H9 (cell line): Measurements from ENCODE around the gene ZSCAN22. TPM values are rescaled to one million over a fixed set of nuclear protein-coding genes. Genes with fewer than 3 reads are reported as not detected.

Experiments used
- DNase-seq: peaks from one replicate; pipeline ENCODE4 v3.0.0-alpha.2; 2017
- H2AFZ ChIP-seq: one replicate; pipeline ENCODE4 v1.6.1; 2013; ENCODE audit warnings: mild to moderate bottlenecking, low read length, control low read depth, moderate library complexity
- H2AK5ac ChIP-seq: 2 replicates; pipeline ENCODE4 v1.6.1; 2013; ENCODE audit warnings: low read length, control low read depth, mixed read lengths; ENCODE audit not compliant: insufficient read length
- H2BK120ac ChIP-seq: one replicate; pipeline ENCODE4 v1.6.1; 2013; ENCODE audit warnings: low read depth, mild to moderate bottlenecking, low read length, control low read depth, inconsistent platforms; ENCODE audit not compliant: poor library complexity, severe bottlenecking
- H2BK12ac ChIP-seq: 2 replicates; pipeline ENCODE4 v1.6.1; 2013; ENCODE audit warnings: low read length, control low read depth, mixed read lengths, low read depth; ENCODE audit not compliant: insufficient read length
- H2BK15ac ChIP-seq: 2 replicates; pipeline ENCODE4 v1.6.1; 2013; ENCODE audit warnings: low read depth, low read length, control low read depth
- H2BK20ac ChIP-seq: one replicate; pipeline ENCODE4 v1.6.1; 2013; ENCODE audit warnings: low read depth, mild to moderate bottlenecking, low read length, control low read depth, inconsistent platforms; ENCODE audit not compliant: poor library complexity, severe bottlenecking
- H2BK5ac ChIP-seq: 2 replicates; pipeline ENCODE4 v1.6.1; 2013; ENCODE audit warnings: low read length, control low read depth, mixed read lengths; ENCODE audit not compliant: insufficient read length
- H3K14ac ChIP-seq: 2 replicates; pipeline ENCODE4 v1.6.1; 2013; ENCODE audit warnings: low read length, control low read depth; ENCODE audit not compliant: insufficient read depth
- H3K18ac ChIP-seq: 2 replicates; pipeline ENCODE4 v1.6.1; 2013; ENCODE audit warnings: low read depth, mild to moderate bottlenecking, mixed read lengths, low read length, control low read depth; ENCODE audit not compliant: insufficient read length
- H3K23ac ChIP-seq: 2 replicates; pipeline ENCODE4 v1.6.1; 2013; ENCODE audit warnings: low read length, control low read depth, mixed read lengths, low read depth; ENCODE audit not compliant: insufficient read length
- H3K23me2 ChIP-seq: 2 replicates; pipeline ENCODE4 v1.6.1; 2013; ENCODE audit warnings: low read depth, mild to moderate bottlenecking, mixed read lengths, low read length, control low read depth; ENCODE audit not compliant: insufficient read length, poor library complexity, severe bottlenecking
- H3K27ac ChIP-seq: 2 replicates; pipeline ENCODE4 v1.5.1; 2013; ENCODE audit warnings: low read length, control low read depth, mixed read lengths, low read depth; ENCODE audit not compliant: insufficient read length
- H3K27me3 ChIP-seq: 2 replicates; pipeline ENCODE4 v1.6.1; 2013; ENCODE audit warnings: low read length, control low read depth, inconsistent platforms; ENCODE audit not compliant: insufficient read depth
- H3K4ac ChIP-seq: 2 replicates; pipeline ENCODE4 v1.6.1; 2013; ENCODE audit warnings: low read depth, mild to moderate bottlenecking, control low read depth, inconsistent platforms, low read length, moderate library complexity
- H3K4me1 ChIP-seq: 2 replicates; pipeline ENCODE4 v1.6.1; 2013; ENCODE audit warnings: low read length, control low read depth, inconsistent platforms; ENCODE audit not compliant: insufficient read depth
- H3K4me2 ChIP-seq: 2 replicates; pipeline ENCODE4 v1.6.1; 2013; ENCODE audit warnings: low read length, control low read depth, mixed read lengths; ENCODE audit not compliant: insufficient read length, insufficient read depth
- H3K56ac ChIP-seq: 2 replicates; pipeline ENCODE4 v1.6.1; 2013; ENCODE audit warnings: low read depth, mild to moderate bottlenecking, mixed read lengths, low read length, control low read depth; ENCODE audit not compliant: insufficient read length
- H3K79me1 ChIP-seq: 2 replicates; pipeline ENCODE4 v1.6.1; 2013; ENCODE audit warnings: low read depth, mild to moderate bottlenecking, moderate library complexity, low read length, control low read depth, inconsistent platforms; ENCODE audit not compliant: insufficient read depth, poor library complexity, severe bottlenecking
- H3K79me2 ChIP-seq: 2 replicates; pipeline ENCODE4 v1.6.1; 2013; ENCODE audit warnings: low read length, control low read depth, inconsistent platforms; ENCODE audit not compliant: insufficient read depth
- H3K9ac ChIP-seq: 2 replicates; pipeline ENCODE4 v1.6.1; 2013; ENCODE audit warnings: low read length, control low read depth, mixed read lengths; ENCODE audit not compliant: insufficient read length; ENCODE audit errors: extremely low read depth
- H3K9me3 ChIP-seq: one replicate; pipeline ENCODE4 v1.6.1; 2013; ENCODE audit warnings: low read depth, low read length, inconsistent platforms; ENCODE audit not compliant: control insufficient read depth
- H3T11ph ChIP-seq: one replicate; pipeline ENCODE4 v1.6.1; 2013; ENCODE audit warnings: mild to moderate bottlenecking, low read length, control low read depth, inconsistent platforms
- H4K20me1 ChIP-seq: one replicate; pipeline ENCODE4 v1.6.1; 2013; ENCODE audit not compliant: control insufficient read depth, insufficient read length, insufficient read depth
- H4K5ac ChIP-seq: 2 replicates; pipeline ENCODE4 v1.6.1; 2013; ENCODE audit warnings: low read depth, mild to moderate bottlenecking, mixed read lengths, low read length, control low read depth; ENCODE audit not compliant: insufficient read length
- H4K8ac ChIP-seq: replicated peaks from 2 replicates; pipeline ENCODE4 v1.6.1; 2013; ENCODE audit warnings: low read length, control low read depth, mixed read lengths, low read depth; ENCODE audit not compliant: insufficient read length
- H4K91ac ChIP-seq: 2 replicates; pipeline ENCODE4 v1.6.1; 2013; ENCODE audit warnings: low read depth, mild to moderate bottlenecking, moderate library complexity, mixed read lengths, low read length, control low read depth; ENCODE audit not compliant: insufficient read length
- H3K27ac Mint-ChIP-seq, 3 experiments: 2 replicates in 2 of 3; 3 replicates in 1 of 3; pipeline ENCODE4 v1.8.0; 2020 to 2021; ENCODE audit warnings: mixed read lengths in 3 of 3, mild to moderate bottlenecking in 1 of 3, moderate library complexity in 1 of 3
- H3K27me3 Mint-ChIP-seq: 2 replicates; pipeline ENCODE4 v1.8.0; 2021; ENCODE audit warnings: low read depth, mild to moderate bottlenecking, moderate library complexity, mixed read lengths
- H3K36me3 Mint-ChIP-seq, 3 experiments: 2 replicates in 2 of 3; 3 replicates in 1 of 3; pipeline ENCODE4 v1.8.0; 2020 to 2021; ENCODE audit warnings: low read depth in 3 of 3, mixed read lengths in 3 of 3; ENCODE audit not compliant: insufficient read depth in 1 of 3
- H3K4me1 Mint-ChIP-seq, 2 experiments: 2 replicates each; pipeline ENCODE4 v1.8.0; 2020; ENCODE audit warnings: mixed read lengths in 2 of 2
- H3K4me3 Mint-ChIP-seq, 2 experiments: 2 replicates in 1 of 2; 3 replicates in 1 of 2; pipeline ENCODE4 v1.8.0; 2020 to 2021; ENCODE audit warnings: mild to moderate bottlenecking in 2 of 2, mixed read lengths in 2 of 2, moderate library complexity in 1 of 2
- H3K9me3 Mint-ChIP-seq, 2 experiments: 2 replicates in 1 of 2; 3 replicates in 1 of 2; pipeline ENCODE4 v1.8.0; 2020; ENCODE audit warnings: mild to moderate bottlenecking in 2 of 2, mixed read lengths in 2 of 2, moderate library complexity in 1 of 2
- WGBS: extraction: QIAGEN DNeasy Blood & Tissue Kit; methylation state at CpG from one replicate; pipeline ENCODE4 v1.1.7; 2013; ENCODE audit warnings: missing lambda C conversion rate, low lambda C conversion rate, mixed read lengths; ENCODE audit not compliant: insufficient read length; ENCODE audit errors: extremely low coverage; 5-methylcytosine and 5-hydroxymethylcytosine counted together
- total RNA-seq: library from RNA; stranded (reverse); gene quantifications from 2 replicates; pipeline ENCODE4 v1.2.1, GENCODE V29; 2021
- TF ChIP-seq, protein P1 (sequence below): fragments of 200-600 bp; sonication (generic); conservative IDR thresholded peaks from 3 replicates; pipeline ENCODE4 v1.8.0; 2021; ENCODE audit warnings: antibody characterized with exemption, mild to moderate bottlenecking

ZSCAN22 gene
- total RNA-seq, 1 experiment from 2014 or later: 4.8 TPM

DNA sequence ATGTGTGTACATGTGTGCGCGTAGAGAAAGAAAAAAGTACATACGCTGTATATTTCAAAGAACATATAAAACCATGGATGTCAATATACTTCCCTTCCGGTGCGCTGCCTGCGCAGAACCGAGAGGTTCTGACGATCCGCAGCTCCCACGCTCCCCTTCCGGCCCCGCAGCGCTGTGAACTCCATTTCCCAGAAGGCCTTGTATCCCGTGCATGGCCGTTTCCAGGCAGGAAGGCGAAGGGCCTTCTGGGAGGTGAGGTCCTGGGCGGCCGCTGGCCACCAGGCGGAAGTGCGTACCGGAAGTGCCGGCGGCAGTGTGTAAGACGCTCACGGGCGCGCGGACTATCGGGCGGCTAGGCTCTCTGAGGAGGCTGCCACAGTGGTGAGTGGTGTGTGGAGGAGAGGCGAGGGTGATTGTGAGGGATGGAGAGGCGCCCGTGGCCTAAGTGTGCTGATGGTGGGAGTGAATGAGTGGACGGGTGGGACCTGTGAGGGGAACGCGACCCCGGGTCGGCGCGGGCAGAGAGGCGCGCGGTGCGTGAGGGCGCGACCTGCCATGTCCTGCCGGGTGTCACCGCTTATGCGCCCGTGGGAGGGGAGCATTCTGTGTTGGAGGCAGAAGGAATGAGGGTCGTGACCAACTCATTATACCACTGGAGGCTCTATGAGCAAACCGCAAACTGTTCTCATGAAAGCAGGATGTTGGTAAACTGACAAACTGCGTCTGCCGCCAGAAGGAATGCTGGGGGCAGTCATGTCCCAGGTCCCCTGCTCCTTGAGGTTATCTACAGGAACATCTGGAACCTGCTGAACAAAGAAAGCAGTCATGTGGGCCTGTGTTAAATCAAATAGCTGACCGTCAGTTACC is 21.5 kb upstream of the ZSCAN22 start, which contains the start of gene ERVK3-1:
TSS of gene ERVK3-1 (plus strand) at position 313 of the 867 bp plus-strand sequence. CDS start 6,792 bp downstream, outside the sequence.
- no peak within 1 kb of the TSS for H2AK5ac ChIP-seq
- peak within 1 kb of the TSS; percentile 66 for H3K9ac ChIP-seq
- no peak within 1 kb of the TSS for H2BK15ac ChIP-seq
- WGBS: no CpG with 5 or more reads among the region's 55 CpGs
- H4K8ac ChIP-seq: no peak within 1 kb of the TSS
- Mint-ChIP-seq H3K4me3 (peak within 1 kb of the TSS; percentile 99), H3K27ac (peak within 1 kb of the TSS; percentile 88 to 100 (median 95)), H3K9me3 (no peaks in the 10 kb centered on the region), H3K4me1 (peaks cover 13 to 19% of the 10 kb centered on the region in 2 experiments), H3K27me3 (peaks cover 1% of the 10 kb centered on the region; the same call in 1 of the 2 replicates), H3K36me3 (peaks cover 18 to 51% (median 30%) of the 10 kb centered on the region in 3 experiments; a peak in 6 of 7 replicates)
- H4K5ac ChIP-seq: no peak within 1 kb of the TSS
- H3K23me2 ChIP-seq: peaks cover 4% of the 10 kb centered on the region
- no peak within 1 kb of the TSS for H3K27ac ChIP-seq
- no peak within 1 kb of the TSS for H3K18ac ChIP-seq
- H3K4me2 ChIP-seq: peak within 1 kb of the TSS; percentile 69
- H3K14ac ChIP-seq: peak within 1 kb of the TSS; percentile 16; the same call in 1 of the 2 replicates
- H3K56ac ChIP-seq: no peak within 1 kb of the TSS
- no peak within 1 kb of the TSS for H2AFZ ChIP-seq
- no peaks in the 10 kb centered on the region for H3K79me2 ChIP-seq
- H3K4me1 ChIP-seq: no peaks in the 10 kb centered on the region
- peak; percentile 98 for DNase-seq
- H3K23ac ChIP-seq: no peak within 1 kb of the TSS
- H2BK5ac ChIP-seq: no peak within 1 kb of the TSS
- H3K4ac ChIP-seq: no peak within 1 kb of the TSS
- no peak within 1 kb of the TSS for H3T11ph ChIP-seq
- no peaks in the 10 kb centered on the region for H3K9me3 ChIP-seq
- H4K20me1 ChIP-seq: no peaks in the 10 kb centered on the region
- no peak within 1 kb of the TSS for H4K91ac ChIP-seq
- no peak within 1 kb of the TSS for H2BK12ac ChIP-seq
- H3K79me1 ChIP-seq: no peaks in the 10 kb centered on the region
- TF ChIP-seq, protein P1, sequence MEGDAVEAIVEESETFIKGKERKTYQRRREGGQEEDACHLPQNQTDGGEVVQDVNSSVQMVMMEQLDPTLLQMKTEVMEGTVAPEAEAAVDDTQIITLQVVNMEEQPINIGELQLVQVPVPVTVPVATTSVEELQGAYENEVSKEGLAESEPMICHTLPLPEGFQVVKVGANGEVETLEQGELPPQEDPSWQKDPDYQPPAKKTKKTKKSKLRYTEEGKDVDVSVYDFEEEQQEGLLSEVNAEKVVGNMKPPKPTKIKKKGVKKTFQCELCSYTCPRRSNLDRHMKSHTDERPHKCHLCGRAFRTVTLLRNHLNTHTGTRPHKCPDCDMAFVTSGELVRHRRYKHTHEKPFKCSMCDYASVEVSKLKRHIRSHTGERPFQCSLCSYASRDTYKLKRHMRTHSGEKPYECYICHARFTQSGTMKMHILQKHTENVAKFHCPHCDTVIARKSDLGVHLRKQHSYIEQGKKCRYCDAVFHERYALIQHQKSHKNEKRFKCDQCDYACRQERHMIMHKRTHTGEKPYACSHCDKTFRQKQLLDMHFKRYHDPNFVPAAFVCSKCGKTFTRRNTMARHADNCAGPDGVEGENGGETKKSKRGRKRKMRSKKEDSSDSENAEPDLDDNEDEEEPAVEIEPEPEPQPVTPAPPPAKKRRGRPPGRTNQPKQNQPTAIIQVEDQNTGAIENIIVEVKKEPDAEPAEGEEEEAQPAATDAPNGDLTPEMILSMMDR: no peak
- H2BK120ac ChIP-seq: no peak within 1 kb of the TSS
- H3K27me3 ChIP-seq: no peaks in the 10 kb centered on the region
- no peak within 1 kb of the TSS for H2BK20ac ChIP-seq
